Fibroblast of mammary gland (primary cell): Measurements from ENCODE around the gene MC1R.

Source experiments
- DNase-seq: peaks from one replicate; pipeline ENCODE4 v3.0.0-alpha.2; 2010; ENCODE audit warnings: low read depth
- H3K4me3 ChIP-seq: 2 replicates; pipeline ENCODE4 v1.5.1; 2011; ENCODE audit warnings: low read depth, mild to moderate bottlenecking, low read length, moderate library complexity; ENCODE audit not compliant: control insufficient read depth
- TF ChIP-seq, protein P1 (sequence below): conservative IDR thresholded peaks from 2 replicates; pipeline ENCODE4 v1.5.1; 2011; ENCODE audit warnings: low read depth, low read length, inconsistent platforms; ENCODE audit not compliant: control insufficient read depth, insufficient read depth

MC1R gene

DNA sequence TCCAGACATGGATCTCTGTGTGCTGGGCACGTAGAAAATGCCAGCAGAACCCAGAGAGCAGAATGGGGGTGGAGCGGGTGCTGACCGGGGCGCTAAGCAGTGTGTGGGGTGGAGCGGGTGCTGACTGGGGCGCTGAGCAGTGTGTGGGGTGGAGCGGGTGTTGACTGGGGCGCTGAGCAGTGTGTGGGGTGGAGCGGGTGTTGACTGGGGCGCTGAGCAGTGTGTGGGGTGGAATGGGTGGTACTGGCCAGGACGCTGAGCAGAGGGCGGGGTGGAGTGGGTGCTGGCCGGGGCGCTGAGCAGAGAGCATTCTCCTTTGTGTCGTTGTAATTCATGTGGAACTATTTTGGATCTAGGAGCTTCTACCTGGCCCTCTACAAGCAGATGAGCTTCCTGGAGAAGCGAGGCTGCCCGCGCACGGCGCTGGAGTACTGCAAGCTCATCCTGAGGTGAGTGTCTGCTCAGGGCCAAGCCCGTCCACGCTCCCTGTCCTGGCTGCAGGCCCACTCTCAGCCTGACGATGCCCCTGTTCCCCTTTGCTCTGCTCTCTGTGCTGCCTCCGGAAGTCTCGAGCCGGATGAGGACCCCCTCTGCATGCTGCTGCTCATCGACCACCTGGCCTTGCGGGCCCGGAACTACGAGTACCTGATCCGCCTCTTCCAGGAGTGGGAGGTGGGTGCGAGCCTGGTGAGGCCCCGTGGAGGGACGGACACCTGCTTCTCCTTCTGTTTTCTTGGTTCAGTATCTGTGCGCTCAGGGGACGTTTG lies 20.3 kb upstream of the MC1R start:
- TF ChIP-seq, protein P1, sequence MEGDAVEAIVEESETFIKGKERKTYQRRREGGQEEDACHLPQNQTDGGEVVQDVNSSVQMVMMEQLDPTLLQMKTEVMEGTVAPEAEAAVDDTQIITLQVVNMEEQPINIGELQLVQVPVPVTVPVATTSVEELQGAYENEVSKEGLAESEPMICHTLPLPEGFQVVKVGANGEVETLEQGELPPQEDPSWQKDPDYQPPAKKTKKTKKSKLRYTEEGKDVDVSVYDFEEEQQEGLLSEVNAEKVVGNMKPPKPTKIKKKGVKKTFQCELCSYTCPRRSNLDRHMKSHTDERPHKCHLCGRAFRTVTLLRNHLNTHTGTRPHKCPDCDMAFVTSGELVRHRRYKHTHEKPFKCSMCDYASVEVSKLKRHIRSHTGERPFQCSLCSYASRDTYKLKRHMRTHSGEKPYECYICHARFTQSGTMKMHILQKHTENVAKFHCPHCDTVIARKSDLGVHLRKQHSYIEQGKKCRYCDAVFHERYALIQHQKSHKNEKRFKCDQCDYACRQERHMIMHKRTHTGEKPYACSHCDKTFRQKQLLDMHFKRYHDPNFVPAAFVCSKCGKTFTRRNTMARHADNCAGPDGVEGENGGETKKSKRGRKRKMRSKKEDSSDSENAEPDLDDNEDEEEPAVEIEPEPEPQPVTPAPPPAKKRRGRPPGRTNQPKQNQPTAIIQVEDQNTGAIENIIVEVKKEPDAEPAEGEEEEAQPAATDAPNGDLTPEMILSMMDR, result no peak
- no peak for DNase-seq
- no peak overlapping the region for H3K4me3 ChIP-seq

DNA sequence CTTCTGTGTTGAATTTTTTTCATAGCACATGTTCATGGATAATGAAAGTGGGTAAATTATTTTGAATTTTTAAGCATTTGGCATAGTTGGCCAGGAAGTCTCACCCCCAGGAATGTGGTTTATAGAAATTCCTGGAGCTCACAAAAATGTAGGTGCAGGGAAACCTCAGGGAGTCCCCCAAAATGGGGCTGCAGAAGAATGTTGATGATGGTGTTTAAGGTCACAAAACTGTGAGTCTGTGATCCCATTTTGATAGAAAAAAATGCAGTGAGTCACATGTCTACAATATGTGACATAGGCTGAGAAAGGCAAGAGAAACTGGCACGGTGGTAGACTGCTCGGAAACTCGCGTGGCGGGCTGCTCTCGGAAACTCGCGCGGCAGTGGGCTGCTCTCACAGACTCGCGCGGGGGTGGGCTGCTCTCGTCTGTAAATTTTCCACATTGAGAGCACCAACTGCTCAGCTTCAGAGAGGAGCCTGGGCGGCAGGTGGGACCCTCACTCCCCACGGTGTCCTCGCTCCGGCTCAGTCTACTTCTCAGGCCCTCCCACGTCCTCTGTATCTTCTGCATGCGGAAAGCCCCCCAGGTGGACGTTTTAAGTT lies 18.7 kb upstream of the MC1R start:
- DNase-seq, result no peak
- H3K4me3 ChIP-seq, result no peak overlapping the region
- TF ChIP-seq, protein P1, result no peak

DNA sequence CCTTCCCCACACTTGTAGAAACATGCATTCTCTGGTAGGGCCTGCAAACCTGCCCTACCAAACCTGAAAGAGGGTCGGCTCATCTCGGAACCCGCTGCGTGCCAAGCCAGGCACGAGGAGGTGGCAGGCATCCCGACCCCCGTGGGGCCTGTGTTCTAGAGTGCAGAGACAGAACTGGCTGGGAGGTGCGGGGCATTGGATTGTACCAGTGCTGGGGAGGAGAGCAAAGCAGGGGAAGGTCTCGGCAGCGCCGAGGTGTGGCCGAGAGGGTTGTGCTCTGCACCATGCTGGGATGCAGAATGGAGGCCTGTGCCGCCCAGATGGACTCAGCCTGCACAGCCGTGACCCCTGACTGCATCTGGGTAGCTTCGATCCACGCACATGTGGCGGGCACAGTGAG lies 17.8 kb upstream of the MC1R start:
- TF ChIP-seq, protein P1, result no peak
- H3K4me3 ChIP-seq, result no peak overlapping the region
- no peak for DNase-seq

DNA sequence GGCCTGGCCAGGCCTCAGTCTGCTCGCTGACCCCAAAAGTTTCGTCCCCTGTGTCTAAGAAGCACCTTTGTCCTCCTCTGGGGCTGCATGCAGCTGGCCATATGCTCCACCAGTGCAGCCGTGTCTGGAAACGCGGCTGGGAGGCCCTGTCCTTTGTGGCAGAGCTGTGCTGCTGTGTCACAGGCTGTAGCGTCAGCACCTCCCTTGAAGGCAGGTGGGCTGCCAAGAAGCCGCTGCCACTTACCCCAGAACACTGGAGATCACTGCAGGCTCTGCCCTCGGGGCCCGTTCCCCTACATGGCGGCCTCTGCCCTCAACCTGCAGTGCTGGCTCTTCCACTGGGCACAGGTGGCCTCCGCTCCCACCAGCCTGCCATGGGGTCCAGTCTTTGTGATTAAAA lies 15.7 kb upstream of the MC1R start:
- DNase-seq, result no peak
- TF ChIP-seq, protein P1, result no peak
- no peak overlapping the region for H3K4me3 ChIP-seq

DNA sequence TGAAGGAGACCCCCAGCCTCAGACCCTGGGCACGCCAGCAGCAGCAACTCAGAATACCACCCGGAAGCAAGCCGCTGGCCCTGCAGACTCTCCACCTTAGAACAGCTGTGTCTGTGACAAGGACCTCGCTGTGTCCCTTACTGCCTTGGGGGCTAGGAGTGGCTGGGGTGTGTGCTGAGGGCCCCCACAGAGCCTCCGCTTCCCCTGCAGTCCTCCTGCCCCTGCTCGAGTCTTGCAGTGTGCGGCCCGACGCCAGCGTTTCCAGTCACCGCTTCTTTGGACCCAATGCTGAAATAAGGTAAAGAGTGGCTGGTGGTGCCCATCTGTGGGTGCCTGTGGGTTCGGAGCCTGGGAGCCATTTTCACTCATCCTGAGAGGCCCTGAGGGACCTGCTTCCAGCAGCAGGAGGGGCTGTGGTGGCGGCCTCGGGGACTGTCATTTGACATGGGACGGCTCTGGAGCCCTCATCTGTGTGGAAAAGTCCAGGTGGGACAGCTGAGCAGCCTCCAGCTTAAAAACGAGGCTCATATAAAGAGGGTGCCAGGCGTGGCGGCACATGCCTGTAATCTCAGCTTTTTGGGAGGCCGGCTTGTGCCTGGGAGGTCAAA lies 14.7 kb upstream of the MC1R start:
- DNase-seq, result no peak
- TF ChIP-seq, protein P1, result no peak
- no peak overlapping the region for H3K4me3 ChIP-seq

DNA sequence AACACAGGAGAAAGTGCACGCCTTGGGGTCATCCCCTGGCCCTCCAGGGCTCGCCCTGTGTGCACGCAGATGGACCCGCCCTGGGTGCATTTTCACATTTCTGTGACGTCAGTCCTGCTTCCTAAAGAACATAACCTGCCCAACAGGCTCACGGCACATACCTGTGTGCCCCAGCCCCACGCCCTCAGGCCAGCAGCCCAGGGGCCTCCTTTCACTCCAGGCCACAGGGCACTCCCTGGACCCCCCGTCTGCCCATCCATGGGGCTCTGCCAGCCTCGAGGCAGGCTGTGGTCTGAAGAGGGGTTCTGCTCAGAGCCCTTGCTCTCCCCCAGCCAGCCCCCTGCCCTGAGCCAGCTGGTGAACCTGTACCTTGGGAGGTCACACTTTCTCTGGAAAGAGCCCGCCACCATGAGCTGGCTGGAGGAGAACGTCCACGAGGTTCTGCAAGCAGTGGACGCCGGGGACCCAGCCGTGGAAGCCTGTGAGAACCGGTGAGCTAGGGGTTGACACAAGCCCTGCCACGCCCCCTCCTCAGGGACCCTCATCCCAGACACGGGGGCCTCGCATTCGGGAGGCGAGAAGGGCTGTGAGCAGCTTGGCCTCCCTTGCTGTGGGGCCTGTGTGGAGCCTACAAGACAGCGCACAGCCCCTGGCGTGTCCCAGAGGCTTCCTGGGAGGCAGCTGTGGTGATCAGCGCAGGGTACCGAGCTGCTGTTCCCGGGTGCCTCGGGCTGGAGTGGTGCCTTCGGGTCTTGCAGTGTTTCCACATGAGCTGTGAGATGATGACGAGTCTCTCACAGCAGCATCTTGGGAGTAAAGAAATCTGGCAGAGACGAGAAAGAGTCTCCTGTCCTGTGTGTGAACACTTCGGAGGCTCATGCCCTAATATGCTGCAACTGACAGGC lies 13.8 kb upstream of the MC1R start:
- TF ChIP-seq, protein P1, result no peak
- no peak for DNase-seq
- H3K4me3 ChIP-seq, result no peak overlapping the region
